Measurements from ENCODE around the gene ERGIC1. TPM values are rescaled to one million over a fixed set of nuclear protein-coding genes. Genes with fewer than 3 reads are reported as not detected.

The ERGIC1 gene
- total RNA-seq, 1 experiment from 2014 or later, result 77.0 TPM

- Histone ChIP-seq H3T11ph (ENCODE audit: low read length) (no peak overlapping the region), H3K9ac (ENCODE audit: extremely low read depth, insufficient read length, low read length) (no peak overlapping the region), H3K14ac (ENCODE audit: insufficient read depth, low read length) (no peak overlapping the region; the same call in 1 of the 2 replicates), H3K23me2 (ENCODE audit: insufficient read length, low read depth, low read length, poor library complexity, severe bottlenecking) (peaks cover 3% of the 10 kb centered on the region), H3K4ac (ENCODE audit: low read depth, low read length) (no peak overlapping the region), H2AK5ac (ENCODE audit: insufficient read length, low read length) (no peak overlapping the region), H3K4me2 (ENCODE audit: insufficient read depth, insufficient read length, low read length) (no peak overlapping the region), H3K79me2 (ENCODE audit: insufficient read depth, low read length) (peaks cover 8% of the 10 kb centered on the region; the same call in 1 of the 2 replicates), H3K27me3 (ENCODE audit: insufficient read depth, low read length) (no peaks in the 10 kb centered on the region), H2AFZ (ENCODE audit: low read length) (no peak overlapping the region), H2BK5ac (ENCODE audit: insufficient read length, low read length) (no peak overlapping the region), H3K79me1 (ENCODE audit: insufficient read depth, low read depth, low read length, poor library complexity, severe bottlenecking) (peaks cover 6% of the 10 kb centered on the region), H3K4me1 (ENCODE audit: insufficient read depth, low read length) (no peaks in the 10 kb centered on the region), H4K91ac (ENCODE audit: insufficient read length, low read depth, low read length) (no peak overlapping the region), H2BK120ac (ENCODE audit: low read depth, low read length, poor library complexity, severe bottlenecking) (no peak overlapping the region), H3K56ac (ENCODE audit: insufficient read length, low read depth, low read length) (no peak overlapping the region), H4K20me1 (ENCODE audit: control insufficient read depth, insufficient read depth, insufficient read length) (peaks cover 3% of the 10 kb centered on the region), H4K8ac (replicated peaks; ENCODE audit: insufficient read length, low read depth, low read length) (no peak overlapping the region), H3K18ac (ENCODE audit: insufficient read length, low read depth, low read length) (no peak overlapping the region), H3K23ac (ENCODE audit: insufficient read length, low read depth, low read length) (no peak overlapping the region), H2BK20ac (ENCODE audit: low read depth, low read length, poor library complexity, severe bottlenecking) (no peak overlapping the region), H4K5ac (ENCODE audit: insufficient read length, low read depth, low read length) (no peak overlapping the region), H2BK15ac (ENCODE audit: low read depth, low read length) (no peak overlapping the region), H3K9me3 (ENCODE audit: control insufficient read depth, low read depth, low read length) (no peaks in the 10 kb centered on the region), H3K27ac (ENCODE audit: insufficient read length, low read depth, low read length) (no peak overlapping the region), H2BK12ac (ENCODE audit: insufficient read length, low read depth, low read length) (no peak overlapping the region)
- DNase-seq, result no peak
- no peak overlapping the region for H3K4me3 Mint-ChIP-seq
- no peaks in the 10 kb centered on the region for H3K27me3 Mint-ChIP-seq (ENCODE audit: low read depth)
- peaks cover 7 to 10% (median 9%) of the 10 kb centered on the region in 3 experiments; a peak in 5 of 7 replicates for H3K36me3 Mint-ChIP-seq (ENCODE audit: insufficient read depth in 1 of 3, low read depth in 3 of 3)
- no CpG with 5 or more reads among the region's 18 CpGs for WGBS (ENCODE audit: extremely low coverage, insufficient read length, low lambda C conversion rate)
- TF ChIP-seq CTCF (conservative IDR thresholded peaks at IDR 0.05), result no peak
- peak overlapping the region in 2 of 3 experiments; percentile 11 to 82; a peak in 4 of 7 replicates for H3K27ac Mint-ChIP-seq
- peaks cover 15 to 22% of the 10 kb centered on the region in 2 experiments for H3K4me1 Mint-ChIP-seq
- no peaks in the 10 kb centered on the region for H3K9me3 Mint-ChIP-seq
Measured at GRCh38 chr5:172855597-172856292, 21.7 kb downstream of the ERGIC1 start.

Data from H9 (cell line).